Endothelial cell of umbilical vein (primary cell): ENCODE results near the gene ARHGEF9. TPM values are rescaled to one million over a fixed set of nuclear protein-coding genes. Genes with fewer than 3 reads are reported as not detected.

Source experiments
- BruUV-seq: library from RNA; stranded (reverse); fragments of 400-500 nt; replicated peaks from 2 replicates; lab custom pipeline; 2021; lab: Mats Ljungman, UMichigan
- CTCF ChIA-PET: fragments of 300-600, 350-600 bp; sonication (Branson Sonifier 250); formaldehyde crosslinking; loops from one replicate; lab custom pipeline; 2021; ENCODE audit warnings: antibody characterized with exemption, inconsistent platforms; lab: Charles Lee
- POLR2A ChIA-PET: fragments of 300-600, 350-600 bp; sonication (Branson Sonifier 250); formaldehyde crosslinking; loops from one replicate; lab custom pipeline; 2021; ENCODE audit warnings: antibody characterized with exemption, inconsistent platforms; lab: Charles Lee
- DNase-seq: peaks from one replicate; pipeline ENCODE4 v3.0.0-alpha.2; 2011; ENCODE audit warnings: low read depth, low spot score
- FAIRE-seq: peaks from 2 replicates; lab custom pipeline; 2011; peaks lifted over from hg19 to GRCh38; lab: Jason Lieb, UNC
- H2AFZ ChIP-seq: 2 replicates; pipeline ENCODE4 v1.6.0; 2012; ENCODE audit warnings: low read depth, low read length, control low read depth, inconsistent platforms
- H3K27ac ChIP-seq: 2 replicates; pipeline ENCODE4 v1.5.1; 2011; ENCODE audit warnings: low read depth, mild to moderate bottlenecking, control low read depth, low read length, moderate library complexity; ENCODE audit not compliant: insufficient read depth
- H3K27me3 ChIP-seq, 2 experiments: 2 replicates each; pipeline versions ENCODE4 v1.6.0 to v1.6.1; 2011; ENCODE audit warnings: low read length in 2 of 2, mixed read lengths in 1 of 2; ENCODE audit not compliant: control insufficient read depth in 2 of 2, insufficient read depth in 2 of 2
- H3K36me3 ChIP-seq, 2 experiments: 2 replicates in 1 of 2; 3 replicates in 1 of 2; pipeline ENCODE4 v1.5.1; 2011; ENCODE audit warnings: low read length in 2 of 2, mild to moderate bottlenecking in 1 of 2, moderate library complexity in 1 of 2; ENCODE audit not compliant: control insufficient read depth in 2 of 2, insufficient read depth in 2 of 2; ENCODE audit errors: extremely low read depth in 1 of 2
- H3K4me1 ChIP-seq: 3 replicates; pipeline ENCODE4 v1.5.1; 2011; ENCODE audit warnings: mild to moderate bottlenecking, low read length; ENCODE audit not compliant: control insufficient read depth, insufficient read depth; ENCODE audit errors: extremely low read depth
- H3K4me2 ChIP-seq: 2 replicates; pipeline ENCODE4 v1.6.1; 2011; ENCODE audit warnings: low read length, control low read depth, mixed read lengths; ENCODE audit not compliant: insufficient read depth
- H3K4me3 ChIP-seq, 3 experiments: fragments of 200-600 bp in 1 of 3; sonication (generic), shearing (Covaris generic) in 1 of 3; replicated peaks in 1 of 3; 2 replicates each; pipeline ENCODE4 v1.5.1; 2011 to 2016; ENCODE audit warnings: control low read depth in 3 of 3, low read length in 3 of 3, mild to moderate bottlenecking in 2 of 3, inconsistent platforms in 1 of 3, low read depth in 1 of 3, moderate library complexity in 1 of 3; ENCODE audit not compliant: insufficient read depth in 1 of 3
- H3K79me2 ChIP-seq: 2 replicates; pipeline ENCODE4 v1.6.0; 2012; ENCODE audit warnings: low read length, inconsistent platforms; ENCODE audit not compliant: control insufficient read depth, insufficient read depth
- H3K9ac ChIP-seq: replicated peaks from 2 replicates; pipeline ENCODE3; 2011; ENCODE audit warnings: low read length, control low read depth; ENCODE audit not compliant: insufficient read depth; ENCODE audit errors: extremely low read depth
- H3K9me1 ChIP-seq: replicated peaks from 3 replicates; pipeline ENCODE4 v1.6.0; 2011; ENCODE audit warnings: mild to moderate bottlenecking, low read length; ENCODE audit not compliant: control insufficient read depth, insufficient read depth; ENCODE audit errors: extremely low read depth
- H3K9me3 ChIP-seq: replicated peaks from 2 replicates; pipeline ENCODE4 v1.5.1; 2012; ENCODE audit warnings: low read length, inconsistent platforms; ENCODE audit not compliant: control insufficient read depth, insufficient read depth
- H4K20me1 ChIP-seq: replicated peaks from 2 replicates; pipeline ENCODE3; 2011; ENCODE audit warnings: mild to moderate bottlenecking, low read length; ENCODE audit not compliant: control insufficient read depth, insufficient read depth; ENCODE audit errors: extremely low read depth
- CTCF ChIP-seq, 2 donors: IDR thresholded peaks; 1 replicate in 1 of 2; 2 replicates in 1 of 2; pipeline ENCODE4 v1.5.1; 2011; ENCODE audit warnings: low read length in 2 of 2, mild to moderate bottlenecking in 2 of 2, moderate library complexity in 2 of 2, control low read depth in 1 of 2, inconsistent platforms in 1 of 2, low read depth in 1 of 2; ENCODE audit not compliant: insufficient read depth in 1 of 2; ENCODE audit errors: extremely low read depth in 1 of 2
- EZH2 ChIP-seq: IDR thresholded peaks from 2 replicates; pipeline ENCODE4 v1.6.1; 2012; ENCODE audit warnings: borderline replicate concordance, low read depth, mild to moderate bottlenecking, moderate library complexity, low read length, inconsistent platforms; ENCODE audit not compliant: severe bottlenecking
- FOS ChIP-seq: IDR thresholded peaks from 2 replicates; pipeline ENCODE4 v1.6.1; 2011; ENCODE audit warnings: mild to moderate bottlenecking, low read length, moderate library complexity, borderline replicate concordance; ENCODE audit not compliant: insufficient read depth
- GATA2 ChIP-seq: IDR thresholded peaks from 2 replicates; pipeline ENCODE4 v1.7.0; 2011; ENCODE audit warnings: low read depth, mild to moderate bottlenecking, moderate library complexity, mixed read lengths, low read length; ENCODE audit not compliant: insufficient read length, insufficient read depth
- JUN ChIP-seq: IDR thresholded peaks from 2 replicates; pipeline ENCODE4 v1.6.1; 2011; ENCODE audit warnings: borderline replicate concordance, low read depth; ENCODE audit not compliant: insufficient read length, insufficient read depth
- MAX ChIP-seq: IDR thresholded peaks from 2 replicates; pipeline ENCODE4 v1.6.1; 2011; ENCODE audit not compliant: insufficient read depth, insufficient read length
- MYC ChIP-seq: IDR thresholded peaks from one replicate; pipeline ENCODE4 v1.6.1; 2011; ENCODE audit warnings: mild to moderate bottlenecking, low read depth, low read length
- POLR2A ChIP-seq: IDR thresholded peaks from 2 replicates; pipeline ENCODE4 v1.6.1; 2012; ENCODE audit warnings: low read depth, mild to moderate bottlenecking, control low read depth, low read length
- POLR2AphosphoS5 ChIP-seq: IDR thresholded peaks from 2 replicates; pipeline ENCODE4 v1.6.1; 2012; ENCODE audit warnings: low read depth, mild to moderate bottlenecking, control low read depth, low read length, moderate library complexity; ENCODE audit not compliant: insufficient read depth
- dilution Hi-C: fragments of 300-500 bp; cut with MboI; formaldehyde crosslinking; loops from one replicate; pipeline ENCODE4 v1.15.0; 2019; ENCODE audit warnings: low sequenced_read_pairs; ENCODE audit not compliant: extremely low pct_ligation_motif_present
- intact Hi-C: fragments of 100-400 bp; cut with micrococcal nuclease; formaldehyde crosslinking; loops from one replicate; pipeline ENCODE4 v1.10.0; 2022
- microRNA counts: library from miRNA; unstranded; fragments of <30 nt; microRNA quantifications from one replicate; lab custom pipeline; 2016
- microRNA-seq: library from miRNA; unstranded; fragments of <30 nt; microRNA quantifications from one replicate; pipeline ENCODE4 v1.2.0, GENCODE V29; 2021; ENCODE audit warnings: borderline number of aligned reads, borderline replicate concordance
- polyA plus RNA-seq, 4 experiments: library from polyadenylated mRNA; depleted of rRNA in 3 of 4; stranded (reverse) in 3 of 4; unstranded in 1 of 4; fragments of >200 nt; gene quantifications; 2 replicates each; pipeline versions ENCODE4 v1.2.1 to v1.2.3, GENCODE V29; 2011 to 2012; ENCODE audit warnings: missing spikeins in 1 of 4
- small RNA-seq: library from RNA; depleted of rRNA; stranded (forward); fragments of <200 nt; gene quantifications from one replicate; pipeline ENCODE3, GENCODE V24; 2012; ENCODE audit warnings: low replicate concordance, low read depth; ENCODE audit not compliant: insufficient read depth, insufficient read length
- total RNA-seq: library from RNA; stranded (reverse); gene quantifications from 2 replicates; pipeline ENCODE4 v1.2.3, GENCODE V29; 2021

The ARHGEF9 gene
- total and polyA plus RNA-seq, 2 donors (not counting 3 experiments of a cell fraction or from before 2014, with no cell fraction given), result 6.5 to 12.9 TPM

- Histone ChIP-seq H3K9me3 (no peaks in the 10 kb centered on the region), H4K20me1 (no peaks in the 10 kb centered on the region), H2AFZ (no peak overlapping the region), H3K27me3 (no peaks in the 10 kb centered on the region), H3K4me3 (no peak overlapping the region), H3K36me3 (no peaks in the 10 kb centered on the region), H3K79me2 (no peaks in the 10 kb centered on the region), H3K4me2 (no peak overlapping the region), H3K4me1 (no peaks in the 10 kb centered on the region), H3K9ac (no peak overlapping the region), H3K9me1 (no peaks in the 10 kb centered on the region), H3K27ac (no peak overlapping the region)
- DNase-seq (no peak), FAIRE-seq (no peak)
- CTCF ChIA-PET, result no interaction called here
- POLR2A ChIA-PET, result no interaction called here
- TF ChIP-seq FOS, result no peak
- TF ChIP-seq GATA2, result no peak
- TF ChIP-seq POLR2A, result no peak
- no peak for TF ChIP-seq POLR2AphosphoS5
- TF ChIP-seq MAX, result no peak
- no peak for TF ChIP-seq CTCF (IDR thresholded peaks at IDR 0.05; ENCODE audit: extremely low read depth in 1 of 2, insufficient read depth in 1 of 2, low read depth in 1 of 2, low read length in 2 of 2)
- no peak for TF ChIP-seq MYC
- no peak for TF ChIP-seq JUN
- TF ChIP-seq EZH2, result no peak
- dilution Hi-C loops, result no loop called here
- intact Hi-C loops, result no loop called here
- no TSS peak for BruUV-seq
Measured at GRCh38 chrX:63585936-63586335, 199.1 kb downstream of the ARHGEF9 start.

MicroRNAs within 50 kb of the gene (microRNA counts, 767-probe panel; counts per million panel counts)
- 723 counts per million, percentile 96 among the panel's probes with 10 or more counts for microRNA hsa-miR-1468 (lab: Ali Mortazavi, UCI)

Small RNA genes lying within 50 kb of the gene (microRNA-seq; reads per million reads assigned to microRNA genes)
- gene MIR1468, result not detected

Small RNA genes lying within 50 kb of the gene (small RNA-seq; reads per million reads assigned to genes)
- gene MIR1468, result not detected
